DMS114 treated with DMSO at 0.1 percent for 48 hours (cell line): ENCODE results near the gene RHEB.

Experiments used
- DNase-seq: peaks from one replicate; lab custom pipeline; 2025; ENCODE audit not compliant: unreplicated experiment; lab: John Stamatoyannopoulos, UW

The RHEB gene

GRCh38 chr7:151477867-151478266 lies 41.8 kb downstream of the RHEB start:
- DNase-seq = no peak

- no peak for DNase-seq
Measured at GRCh38 chr7:151472644-151473380, 46.9 kb downstream of the RHEB start.

GRCh38 chr7:151470711-151471110 lies 49.0 kb downstream of the RHEB start:
- no peak for DNase-seq

GRCh38 chr7:151469281-151469680 lies 50.4 kb downstream of the RHEB start:
- no peak for DNase-seq

DNA sequence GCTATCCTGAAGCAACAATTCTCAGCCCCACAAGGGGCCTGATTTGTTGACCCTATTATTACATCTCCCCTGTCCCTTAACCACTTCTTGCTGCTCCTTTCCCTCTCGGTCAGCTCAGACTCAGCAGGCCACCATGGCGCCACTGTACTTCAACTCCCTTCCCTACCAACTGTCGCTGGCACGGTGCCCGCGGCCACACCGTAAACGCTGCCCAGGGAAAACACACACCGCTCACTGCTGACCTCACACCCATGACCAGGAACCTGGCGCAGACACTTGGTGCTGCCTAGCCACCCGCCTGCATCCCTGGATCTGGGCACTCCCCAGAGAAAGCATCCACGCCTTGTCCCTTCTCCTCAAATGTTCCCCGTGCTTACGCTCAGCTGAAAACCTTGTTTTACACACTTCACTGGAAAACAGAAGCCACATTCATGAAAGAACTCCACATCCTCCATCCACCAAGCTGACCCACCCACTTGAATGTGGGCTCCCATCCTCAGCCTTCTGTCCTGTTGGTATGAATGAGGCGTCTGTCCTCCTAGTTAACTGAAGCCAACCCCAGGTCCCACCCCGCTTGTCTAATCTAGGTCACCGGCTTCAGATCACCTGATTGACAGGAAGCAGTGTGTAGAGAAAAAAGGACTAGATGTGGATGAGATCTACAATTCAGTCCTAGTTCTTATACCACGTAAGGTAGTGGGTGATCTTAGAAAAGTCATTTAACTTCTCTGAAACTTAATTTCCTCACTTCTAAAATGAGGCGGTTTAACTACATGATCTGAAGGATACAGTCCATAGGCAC lies 51.3 kb downstream of the RHEB start:
- no peak for DNase-seq

GRCh38 chr7:151465169-151465568 lies 54.5 kb downstream of the RHEB start:
- no peak for DNase-seq

- no peak for DNase-seq
Measured at GRCh38 chr7:151462306-151462779, 57.4 kb downstream of the RHEB start.

DNA sequence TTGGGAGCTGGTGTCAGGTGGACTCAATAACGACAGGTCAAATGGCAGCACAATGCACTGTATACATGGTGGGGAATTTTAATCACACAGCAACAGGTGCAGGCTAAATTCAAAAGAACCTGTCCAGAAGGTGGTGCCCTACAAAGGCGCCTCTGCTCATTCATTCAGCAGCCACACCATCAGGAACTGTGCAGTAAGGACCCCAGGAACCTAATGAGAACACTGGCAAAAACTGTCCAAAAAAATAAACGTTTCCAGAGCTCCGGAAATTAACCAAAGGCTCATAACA lies 57.8 kb downstream of the RHEB start:
- no peak for DNase-seq

- no peak for DNase-seq
Measured at GRCh38 chr7:151461096-151461941, 58.4 kb downstream of the RHEB start.

- no peak for DNase-seq
Measured at GRCh38 chr7:151460474-151460855, 59.2 kb downstream of the RHEB start.

DNA sequence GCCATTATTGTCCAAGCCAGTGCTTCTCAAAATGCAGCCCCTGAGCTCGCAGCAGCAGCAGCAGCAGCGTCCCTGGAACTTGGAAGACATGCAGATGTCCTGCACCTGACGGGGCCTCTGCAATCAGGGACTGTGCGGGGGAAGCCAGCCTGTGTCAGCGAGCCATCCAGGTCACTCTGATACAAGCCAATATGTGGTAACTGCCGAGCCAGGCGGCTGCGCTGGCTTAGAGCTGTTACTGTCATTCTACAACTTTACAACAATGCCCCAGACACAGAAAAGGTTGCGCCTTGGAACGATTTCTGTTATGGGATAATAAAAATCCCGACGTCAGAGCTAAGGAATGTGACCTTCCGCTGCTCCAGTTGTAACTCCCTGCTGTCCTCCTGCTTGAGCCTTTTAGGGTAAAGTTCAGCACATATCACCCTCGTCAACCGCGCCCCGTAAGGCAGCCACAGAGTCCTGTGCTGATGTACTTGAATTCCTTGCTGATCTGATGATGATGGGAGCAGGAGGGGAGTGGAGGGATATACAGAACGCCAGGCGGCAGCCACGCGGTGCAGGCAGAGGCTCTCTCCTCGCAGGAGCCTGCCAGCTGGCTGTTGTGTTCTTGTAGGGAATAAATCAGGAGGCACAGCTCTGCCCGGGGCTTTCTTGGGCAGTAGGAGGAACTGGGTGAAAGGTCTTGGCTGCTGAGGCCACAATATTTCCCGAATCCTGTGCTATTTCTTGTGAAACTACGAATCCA lies 59.8 kb downstream of the RHEB start:
- DNase-seq = no peak

DNA sequence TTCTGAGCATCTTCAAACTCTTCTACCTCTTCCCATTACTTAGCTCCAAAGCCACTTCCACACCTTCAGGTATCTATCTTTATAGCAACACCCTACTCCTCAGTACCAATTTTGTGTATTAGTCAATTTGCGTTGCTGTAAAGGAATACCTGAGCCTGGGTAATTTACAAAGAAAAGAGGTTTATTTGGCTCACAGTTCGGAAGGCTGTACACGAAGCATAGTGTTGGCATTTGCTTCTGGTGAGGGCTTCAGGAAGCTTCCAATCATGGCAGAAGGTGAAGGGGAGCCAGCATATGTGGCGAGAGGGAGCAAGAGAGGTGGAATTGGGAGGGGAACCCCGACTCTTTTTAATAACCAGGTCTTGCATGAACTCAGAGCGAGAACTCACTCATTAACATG lies 62.2 kb downstream of the RHEB start:
- no peak for DNase-seq

GRCh38 chr7:151456782-151457181 lies 62.9 kb downstream of the RHEB start:
- no peak for DNase-seq

- no peak for DNase-seq
Measured at GRCh38 chr7:151456276-151456675, 63.4 kb downstream of the RHEB start.

DNA sequence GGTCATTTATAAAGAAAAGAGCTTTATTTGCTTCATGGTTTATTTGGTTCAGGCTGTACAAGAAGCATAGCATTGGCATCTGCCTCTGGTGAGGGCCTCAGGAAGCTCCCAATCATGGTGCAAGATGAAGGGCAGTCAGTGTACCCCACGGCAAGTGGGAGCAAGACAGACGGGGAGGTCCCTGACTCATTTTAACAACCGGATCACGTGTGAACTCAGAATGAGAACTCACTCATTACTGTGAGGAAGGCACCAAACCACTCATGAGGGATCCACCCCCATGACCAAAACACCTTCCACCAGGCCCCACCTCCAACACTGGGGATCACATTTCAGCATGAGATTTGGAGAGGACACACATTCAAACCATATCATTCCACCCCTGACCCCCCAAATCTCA lies 64.0 kb downstream of the RHEB start:
- no peak for DNase-seq

DNA sequence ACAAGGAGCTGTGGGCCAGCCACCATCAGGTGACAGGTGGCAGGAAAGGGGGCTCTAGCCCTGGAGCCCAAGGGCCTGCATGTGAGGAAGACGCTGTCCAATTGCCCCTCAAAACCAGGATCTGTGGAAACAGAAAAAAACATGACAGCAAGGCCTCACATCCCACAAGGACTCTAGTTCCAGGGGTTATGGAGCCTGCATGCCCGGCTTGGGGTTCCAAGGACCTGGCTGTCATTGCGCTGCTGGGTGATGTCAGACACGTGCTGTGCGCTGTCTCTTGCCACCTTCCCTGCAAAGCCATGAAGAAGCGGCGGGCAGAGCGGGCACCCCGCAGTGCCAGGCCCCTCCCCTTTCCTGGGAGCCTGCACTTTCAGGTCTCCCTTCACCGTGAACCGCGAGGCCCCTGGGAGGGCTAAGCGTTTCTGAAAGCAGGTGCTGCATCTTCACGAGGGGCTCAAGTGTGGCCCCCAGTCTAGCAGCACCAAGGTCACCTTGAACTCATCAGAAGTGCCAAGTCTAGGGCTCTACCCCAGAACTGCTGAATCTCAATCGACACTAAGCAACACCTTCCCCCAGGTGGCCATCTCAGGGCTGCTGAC lies 64.7 kb downstream of the RHEB start:
- no peak for DNase-seq

- DNase-seq = no peak
Measured at GRCh38 chr7:151454305-151454704, 65.4 kb downstream of the RHEB start.

DNA sequence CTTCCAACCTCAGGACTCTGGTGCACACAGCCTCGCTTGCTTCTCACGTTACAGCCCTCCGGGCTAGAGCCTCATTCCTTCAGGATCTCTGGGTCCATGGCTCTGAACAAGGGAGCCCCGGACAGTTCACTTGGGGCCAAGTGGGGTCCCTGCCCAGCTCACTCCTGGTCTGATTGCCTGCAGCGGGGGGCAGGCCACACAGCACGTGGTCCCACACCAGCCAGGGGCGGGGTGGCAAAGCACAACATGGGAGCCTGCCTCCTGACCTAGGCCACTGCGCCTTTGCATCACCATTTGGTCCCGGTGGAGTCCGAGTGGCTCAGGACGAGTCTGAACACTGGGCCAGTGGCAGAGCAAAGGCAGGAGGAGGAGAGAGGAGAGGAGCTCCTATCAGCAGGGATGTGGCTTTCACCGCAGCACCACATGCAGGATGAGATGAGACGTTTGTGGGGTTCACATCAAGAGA lies 66.3 kb downstream of the RHEB start:
- no peak for DNase-seq

GRCh38 chr7:151452680-151453325 lies 66.9 kb downstream of the RHEB start:
- no peak for DNase-seq
